GM18867 (cell line): ENCODE measurements around the gene RNF125.
"Not testable (repeated sequence)": the region's sequence is repeated elsewhere in the genome, so short reads cannot be mapped to it uniquely, and the experiment has no call there.

Source experiments
- ATAC-seq: cut with Tn5 transposase; IDR thresholded peaks from one replicate; pipeline ENCODE4 v1.9.1; 2021; ENCODE audit warnings: mild to moderate bottlenecking, moderate library complexity; ENCODE audit not compliant: unreplicated experiment

The RNF125 gene

DNA sequence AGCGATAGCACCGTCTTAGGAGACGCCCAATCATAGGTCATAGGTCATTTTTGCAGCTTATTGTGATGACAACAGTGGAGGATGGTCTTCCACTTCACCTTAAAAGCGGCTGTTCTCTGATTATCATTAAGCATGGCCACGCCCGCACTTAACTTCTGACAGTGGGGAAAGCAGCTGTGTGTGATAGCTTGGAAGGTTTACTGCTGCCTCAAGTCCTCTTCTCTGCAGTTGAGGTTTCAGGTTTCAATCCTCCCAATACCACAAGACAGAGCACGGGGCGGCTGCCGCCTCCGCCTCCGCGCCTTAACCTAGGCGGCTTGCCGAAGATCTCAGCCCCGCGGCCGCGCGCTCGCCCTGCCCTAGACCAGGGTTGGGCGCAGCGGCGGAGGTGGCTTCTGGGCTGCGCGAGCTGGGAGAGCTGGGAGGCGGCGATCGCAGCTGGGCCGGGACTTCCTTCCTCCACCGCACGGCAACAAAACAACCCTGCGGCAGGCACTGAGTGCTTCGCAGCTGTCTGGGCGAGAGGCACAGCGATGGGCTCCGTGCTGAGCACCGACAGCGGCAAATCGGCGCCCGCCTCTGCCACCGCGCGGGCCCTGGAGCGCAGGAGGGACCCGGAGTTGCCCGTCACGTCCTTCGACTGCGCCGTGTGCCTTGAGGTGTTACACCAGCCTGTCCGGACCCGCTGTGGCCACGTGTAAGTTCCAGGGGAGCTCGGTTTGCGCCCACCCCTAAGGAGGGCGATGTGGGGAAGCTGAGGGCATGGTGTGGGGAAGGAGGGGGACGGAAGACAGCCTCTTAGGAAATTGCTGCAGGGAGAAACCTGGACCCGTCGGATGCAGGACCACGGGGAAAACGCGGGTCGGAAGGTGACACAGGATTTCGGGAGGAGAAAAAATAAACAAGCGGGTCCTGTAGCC, at the start of gene RNF125:
RNF125 (plus strand) TSS at position 495 of the 920 bp plus-strand sequence; CDS start at position 534, 39 bp downstream.
- ATAC-seq, result peak; percentile 95

DNA sequence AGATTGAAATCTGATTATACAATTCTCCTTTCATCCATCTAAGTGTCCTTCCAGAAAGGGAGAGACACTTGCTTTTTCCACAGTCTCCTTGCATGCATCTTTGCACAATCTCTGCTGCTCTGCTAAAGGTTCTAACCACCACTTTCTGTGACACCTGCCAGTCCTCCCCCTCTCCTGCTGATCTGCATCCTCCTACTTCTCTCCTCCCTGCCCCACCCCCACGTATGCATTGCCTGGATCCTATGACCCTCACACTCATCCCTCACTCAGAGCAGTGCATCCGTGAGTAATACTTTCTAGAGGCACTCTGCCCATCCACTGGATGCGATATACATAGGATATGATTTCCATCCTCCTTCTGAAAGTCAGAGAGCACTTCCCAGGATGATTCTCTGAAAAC, 48.0 kb upstream of the RNF125 start:
- no peak for ATAC-seq

DNA sequence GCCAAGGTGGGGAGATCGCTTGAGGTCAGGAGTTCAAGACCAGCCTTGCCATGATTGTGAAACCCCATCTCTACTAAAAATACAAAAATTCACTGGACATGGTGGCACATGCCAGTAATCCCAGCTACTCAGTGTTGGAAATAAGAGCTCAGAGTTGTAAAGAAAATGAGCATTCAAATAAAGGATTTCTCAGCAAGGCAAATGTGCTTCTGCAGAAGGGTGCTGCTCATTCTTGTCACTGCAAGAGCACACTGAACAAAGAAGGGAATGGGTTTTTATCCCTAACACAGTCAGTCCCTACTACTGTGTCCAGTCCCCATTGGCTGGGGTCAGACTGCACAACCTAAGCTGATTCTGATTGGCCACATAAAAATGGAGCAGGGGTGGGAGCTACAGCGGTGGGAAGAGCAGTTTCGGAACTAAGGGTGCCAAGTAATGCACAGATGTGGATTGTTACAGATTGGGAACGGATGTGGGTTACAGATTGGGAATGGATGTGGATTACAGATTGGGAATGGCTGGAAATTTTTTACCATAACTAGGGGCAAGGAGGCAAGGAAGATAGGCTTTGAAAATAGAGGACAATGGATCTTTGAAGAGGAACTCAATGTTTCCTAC, 44.6 kb upstream of the RNF125 start:
- ATAC-seq, result no peak

DNA sequence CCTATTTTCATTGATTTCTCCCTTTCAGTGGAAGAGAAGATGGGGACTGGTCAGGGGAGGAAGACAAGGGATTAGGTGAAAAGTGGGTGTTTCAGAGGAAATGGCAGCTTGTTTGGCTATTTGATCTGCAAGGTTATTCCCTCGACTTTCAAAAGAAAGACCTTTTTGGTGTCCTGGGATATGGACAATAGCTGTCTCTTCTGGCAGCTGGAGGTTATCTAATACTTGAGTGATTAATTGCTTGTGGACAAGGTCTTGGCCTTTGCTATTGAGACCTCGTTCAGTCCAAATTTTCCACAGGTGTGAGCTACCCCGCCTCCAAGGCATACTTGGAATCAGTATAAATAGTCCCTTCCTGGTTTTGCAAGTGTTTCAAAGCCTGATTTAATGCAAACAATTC, 42.4 kb upstream of the RNF125 start:
- ATAC-seq, result no peak

DNA sequence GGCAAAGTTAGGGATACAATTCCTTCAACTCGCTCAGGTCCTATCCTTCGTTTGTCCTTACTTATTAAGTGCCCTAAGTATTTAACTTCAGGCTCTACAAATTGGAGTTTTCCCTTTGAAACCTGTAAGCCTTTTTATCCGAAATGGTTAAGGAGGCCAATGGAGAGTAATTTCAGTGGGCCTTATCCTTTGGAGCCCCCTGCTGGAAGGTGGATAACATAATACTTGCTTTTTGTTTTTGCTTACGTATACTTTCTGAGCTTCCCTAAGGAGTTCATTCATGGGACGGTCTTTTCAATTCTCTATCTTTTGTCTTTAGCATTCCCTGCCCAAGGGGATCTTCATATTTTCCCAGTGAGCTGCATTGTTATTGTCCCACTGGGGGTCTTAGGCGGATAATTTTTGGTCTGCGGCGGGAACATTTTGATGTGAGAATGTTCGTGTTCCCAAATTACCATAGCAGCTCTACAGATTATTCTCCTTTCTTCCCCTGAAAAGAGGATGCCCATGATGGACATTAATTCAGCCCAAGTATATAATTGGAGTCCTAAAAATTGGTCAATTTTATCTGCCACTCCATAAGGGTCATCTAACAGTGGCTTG, 41.3 kb upstream of the RNF125 start:
- ATAC-seq, result no peak

DNA sequence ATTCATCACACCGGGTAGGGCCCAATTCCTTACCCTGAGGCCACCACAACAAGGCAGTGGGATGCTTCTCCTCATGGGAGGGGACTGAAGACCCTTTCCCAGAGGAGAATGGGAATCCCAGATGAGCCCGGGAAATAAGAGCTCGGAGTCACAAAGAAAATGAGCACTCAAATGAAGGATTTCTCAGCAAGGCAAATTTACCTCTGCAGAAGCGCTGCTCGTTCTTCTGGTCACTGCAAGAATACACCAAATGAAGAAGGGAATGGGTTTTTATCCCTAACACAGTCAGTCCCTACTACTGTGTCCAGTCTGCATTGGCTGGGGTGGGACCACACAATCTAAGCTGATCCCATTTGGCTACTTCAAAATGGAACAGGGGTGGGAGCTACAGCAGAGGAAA, 40.0 kb upstream of the RNF125 start:
- ATAC-seq, result no peak

DNA sequence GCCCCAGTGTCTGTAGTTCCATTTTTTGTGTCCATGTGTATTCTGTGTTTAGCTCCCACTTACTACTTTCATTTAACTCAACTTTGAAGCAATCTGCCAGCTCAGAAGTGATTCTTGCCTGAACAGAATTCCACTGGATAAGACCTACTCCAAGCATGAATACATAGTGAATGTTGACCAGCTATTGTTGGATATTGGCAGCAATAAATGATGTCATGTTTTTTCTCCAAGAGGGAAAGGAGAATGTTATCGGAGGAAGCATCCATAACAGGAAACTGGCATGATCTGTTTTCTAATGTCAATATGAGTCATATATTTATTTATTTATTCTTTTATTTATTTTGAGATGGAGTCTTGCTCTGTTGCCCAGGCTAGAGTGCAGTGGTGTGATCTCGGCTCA, 38.9 kb upstream of the RNF125 start:
- no peak for ATAC-seq

DNA sequence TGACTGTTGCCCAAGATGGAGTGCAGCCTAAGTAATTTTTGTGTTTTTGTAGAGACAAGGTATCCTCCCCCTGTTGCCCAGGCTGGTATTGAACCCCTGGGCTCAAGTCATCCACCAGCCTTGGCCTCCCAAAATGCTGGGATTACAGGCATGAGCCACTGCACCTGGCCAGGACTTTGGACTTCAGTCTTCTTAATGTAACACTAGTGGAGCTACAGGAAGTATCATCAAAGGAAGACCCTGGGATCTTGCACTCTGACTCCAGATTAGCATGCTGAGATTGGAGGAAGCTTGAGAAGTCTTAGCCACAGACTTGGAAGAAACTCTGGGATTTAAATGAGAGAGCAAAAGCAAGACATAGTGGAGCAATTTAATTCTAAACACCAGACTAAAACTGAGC, 37.8 kb upstream of the RNF125 start:
- no peak for ATAC-seq

- ATAC-seq, result no peak
These were observed 35.6 kb upstream of the RNF125 start for GRCh38 chr18:31983020-31983419.

DNA sequence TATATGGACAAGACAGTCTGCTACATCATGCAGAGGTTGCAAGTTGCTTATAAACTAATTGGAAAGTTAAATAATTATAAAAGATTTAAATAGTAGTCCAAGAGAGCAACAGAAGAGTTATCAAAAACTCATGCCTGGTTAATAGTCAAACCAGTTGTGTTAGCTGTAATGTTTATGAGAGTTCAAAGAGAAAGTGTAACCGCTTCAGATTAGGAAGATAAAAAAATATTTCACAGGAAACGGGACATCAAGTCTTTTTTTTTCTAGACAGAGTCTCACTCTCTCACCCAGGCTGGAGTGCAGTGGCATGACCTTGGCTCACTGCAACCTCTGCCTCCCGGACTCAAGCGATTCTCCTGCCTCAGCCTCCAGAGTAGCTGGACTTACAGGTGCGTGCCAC, 34.6 kb upstream of the RNF125 start:
- ATAC-seq, result no peak

- peak; percentile 98 for ATAC-seq
These were observed 27.8 kb upstream of the RNF125 start for GRCh38 chr18:31990823-31991222.

- ATAC-seq, result no peak
These were observed 22.6 kb upstream of the RNF125 start for GRCh38 chr18:31996007-31996406.

DNA sequence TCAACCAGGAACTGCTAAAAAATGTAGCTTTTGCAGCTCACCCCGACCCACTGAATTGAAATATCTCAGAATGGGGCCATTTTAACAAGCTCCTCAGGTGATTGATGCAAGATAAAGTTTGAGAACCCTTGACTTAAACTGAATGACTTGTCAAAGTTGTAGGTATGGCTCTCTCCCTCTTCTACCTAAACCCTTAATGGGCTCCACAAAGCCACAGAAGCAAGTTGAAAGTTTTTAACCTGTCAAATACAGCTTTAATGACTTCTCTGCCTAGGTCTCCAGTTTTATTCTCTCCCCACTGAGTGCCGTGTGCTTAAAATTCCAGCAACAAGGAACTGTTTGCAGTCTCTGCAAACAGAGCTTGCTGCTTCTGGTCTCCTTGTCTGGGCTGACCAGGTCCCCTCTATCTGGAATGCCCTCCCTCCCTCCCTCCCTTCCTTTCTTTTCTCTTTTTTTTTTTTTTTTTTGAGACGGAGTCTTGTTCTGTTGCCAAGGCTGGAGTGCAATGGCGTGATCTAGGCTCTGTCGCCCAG, 19.7 kb upstream of the RNF125 start:
- ATAC-seq, result no peak

GRCh38 chr18:32001141-32001540, 17.5 kb upstream of the RNF125 start:
- not testable (repeated sequence) for ATAC-seq

- ATAC-seq, result not testable (repeated sequence)
These were observed 14.8 kb upstream of the RNF125 start for GRCh38 chr18:32003822-32004221.

DNA sequence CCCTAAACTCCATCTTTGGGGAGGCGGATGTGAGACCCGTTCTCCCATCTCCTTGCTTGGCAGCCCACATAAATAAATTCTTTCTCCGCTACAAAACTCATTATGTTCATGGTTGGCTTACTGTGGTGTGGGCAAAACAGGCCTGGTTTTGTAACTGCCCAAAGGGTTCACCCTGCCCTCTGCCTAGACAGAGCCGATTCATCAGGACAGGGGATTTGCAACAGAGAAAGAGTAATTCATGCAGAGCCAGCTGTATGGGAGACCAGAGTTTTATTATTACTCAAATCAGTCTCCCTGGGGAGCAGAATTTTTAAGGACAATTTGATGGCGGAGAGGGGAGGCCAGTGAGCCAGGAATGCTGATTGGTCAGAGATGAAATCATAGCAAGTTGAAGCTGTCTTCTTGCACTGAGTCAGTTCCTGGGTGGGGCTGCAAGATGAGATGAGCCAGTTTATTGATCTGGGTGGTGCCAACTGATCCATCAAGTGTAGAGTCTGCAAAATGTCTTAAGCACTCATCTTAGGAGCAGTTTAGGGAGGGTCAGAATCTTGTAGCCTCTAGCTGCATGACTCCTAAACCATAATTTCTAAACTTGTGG, 8.4 kb upstream of the RNF125 start:
- no peak for ATAC-seq

- ATAC-seq, result no peak
These were observed 7.4 kb upstream of the RNF125 start for GRCh38 chr18:32011193-32011592.

DNA sequence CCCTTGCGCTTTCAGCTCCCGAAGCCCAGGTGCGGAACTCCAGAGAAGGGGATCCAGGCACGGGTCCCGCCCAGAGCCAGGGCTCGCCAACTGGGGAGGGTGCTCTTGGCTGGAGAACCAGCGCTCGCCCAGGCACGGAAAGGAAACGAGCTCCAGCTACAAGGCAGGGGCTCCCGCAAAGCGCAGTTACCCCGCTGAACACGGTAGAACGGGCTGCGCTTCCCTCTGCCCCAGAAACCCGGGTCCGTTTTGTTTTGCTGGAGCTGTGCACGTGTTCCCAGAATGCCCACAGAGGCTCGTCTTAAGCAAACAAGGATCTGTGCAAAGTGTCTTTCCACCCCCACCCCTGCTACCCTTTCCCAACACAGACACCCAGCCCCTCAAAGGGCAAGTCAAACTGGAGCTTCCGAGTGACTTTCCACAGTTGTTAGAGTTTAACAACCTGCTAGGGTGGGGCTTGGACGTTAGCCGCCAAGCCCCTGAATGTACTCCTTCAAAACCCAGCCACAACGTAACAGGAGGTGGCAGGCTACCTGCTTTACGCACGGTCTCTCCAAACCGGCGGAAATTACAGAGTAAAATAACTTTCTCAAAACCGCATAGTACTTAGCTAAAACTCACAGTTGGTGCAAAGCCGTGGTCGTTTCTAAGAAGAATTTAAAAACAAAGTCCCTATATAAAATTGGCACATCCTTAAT, 775 bp downstream of the RNF125 start:
- no peak for ATAC-seq

- not testable (repeated sequence) for ATAC-seq
These were observed 1.5 kb downstream of the RNF125 start for GRCh38 chr18:32019949-32020625.
